HG03135 (cell line): ENCODE results near the gene TM4SF5.

ENCODE experiments used
- ATAC-seq: cut with Tn5 transposase; IDR thresholded peaks from one replicate; pipeline ENCODE4 v1.9.1; 2021; ENCODE audit warnings: mild to moderate bottlenecking, moderate library complexity; ENCODE audit not compliant: unreplicated experiment

TM4SF5 gene

GRCh38 chr17:4823373-4824089 lies 51.8 kb downstream of the TM4SF5 start:
- ATAC-seq = no peak

- no peak for ATAC-seq
Observed at GRCh38 chr17:4827399-4827798, 55.7 kb downstream of the TM4SF5 start.

GRCh38 chr17:4832829-4833177 lies 61.1 kb downstream of the TM4SF5 start:
- peak; percentile 21 for ATAC-seq
